PC-3 (cell line): ENCODE results near the gene SERPINA5. TPM values are rescaled to one million over a fixed set of nuclear protein-coding genes. Genes with fewer than 3 reads are reported as not detected.

Experiments
- ATAC-seq: fragments of 200-7000 bp; cut with Tn5 transposase; 2 replicates; pipeline ENCODE4 v1.9.1; 2020; ENCODE audit warnings: mild to moderate bottlenecking, moderate library complexity
- BruUV-seq: library from RNA; stranded (reverse); fragments of 400-500 nt; replicated peaks from 2 replicates; lab custom pipeline; 2021; lab: Mats Ljungman, UMichigan
- CTCF ChIA-PET: fragments of 300-600 bp; sonication (Branson Sonifier 250); formaldehyde crosslinking; loops from one replicate; lab custom pipeline; 2022; ENCODE audit warnings: antibody characterized with exemption; lab: Charles Lee
- POLR2A ChIA-PET: fragments of 300-600 bp; sonication (Branson Sonifier 250); formaldehyde crosslinking; loops from one replicate; lab custom pipeline; 2022; ENCODE audit warnings: antibody characterized with exemption; ENCODE audit not compliant: unreplicated experiment; lab: Charles Lee
- DNase-seq: peaks from one replicate; pipeline ENCODE4 v3.0.0-alpha.2; 2015
- H2AFZ ChIP-seq: fragments of 300-600 bp; sonication (generic); 2 replicates; pipeline ENCODE4 v1.6.0; 2016; ENCODE audit warnings: antibody characterized with exemption, low read length
- H3F3A ChIP-seq: fragments of 300-600 bp; sonication (generic); one replicate; pipeline ENCODE4 v1.6.0; 2017; ENCODE audit warnings: antibody characterized with exemption, low read length, control low read depth, mild to moderate bottlenecking; ENCODE audit not compliant: unreplicated experiment
- H3K27ac ChIP-seq: fragments of 300-600 bp; sonication (generic); 2 replicates; pipeline ENCODE4 v1.5.1; 2016; ENCODE audit warnings: mild to moderate bottlenecking, low read length
- H3K27me3 ChIP-seq: fragments of 300-600 bp; sonication (generic); 2 replicates; pipeline ENCODE4 v1.6.1; 2016; ENCODE audit warnings: low read length, mixed read lengths
- H3K36me3 ChIP-seq: fragments of 300-600 bp; sonication (generic); 2 replicates; pipeline ENCODE4 v1.6.1; 2016; ENCODE audit warnings: low read depth, mixed run types, low read length, mixed read lengths
- H3K4me1 ChIP-seq: fragments of 300-600 bp; sonication (generic); 2 replicates; pipeline ENCODE4 v1.5.1; 2016; ENCODE audit warnings: low read length; ENCODE audit not compliant: insufficient read depth
- H3K4me2 ChIP-seq: fragments of 300-600 bp; sonication (generic); 2 replicates; pipeline ENCODE4 v1.6.0; 2016; ENCODE audit warnings: low read length
- H3K4me3 ChIP-seq: fragments of 300-600 bp; sonication (generic); 2 replicates; pipeline ENCODE4 v1.5.1; 2016; ENCODE audit warnings: mild to moderate bottlenecking, low read length, mixed read lengths
- H3K79me2 ChIP-seq: fragments of 300-600 bp; sonication (generic); 2 replicates; pipeline ENCODE4 v1.6.1; 2017; ENCODE audit warnings: low read length, mixed read lengths
- H3K9ac ChIP-seq: fragments of 300-600 bp; sonication (generic); 2 replicates; pipeline ENCODE4 v1.6.0; 2016; ENCODE audit warnings: mild to moderate bottlenecking, low read length
- H3K9me2 ChIP-seq: fragments of 300-600 bp; sonication (generic); replicated peaks from 2 replicates; pipeline ENCODE4 v1.6.1; 2016; ENCODE audit warnings: mixed run types, low read length, mixed read lengths
- H3K9me3 ChIP-seq: fragments of 300-600 bp; sonication (generic); 2 replicates; pipeline ENCODE4 v1.6.1; 2016; ENCODE audit warnings: low read length, mixed read lengths
- H4K20me1 ChIP-seq: fragments of 300-600 bp; sonication (generic); 2 replicates; pipeline ENCODE4 v1.6.1; 2016; ENCODE audit warnings: low read length, mixed read lengths
- EZH2 ChIP-seq: fragments of 300-600 bp; sonication (generic); IDR thresholded peaks from one replicate; pipeline ENCODE4 v1.6.1; 2017; ENCODE audit warnings: antibody characterized with exemption, mild to moderate bottlenecking, low read length; ENCODE audit not compliant: unreplicated experiment
- EZH2phosphoT487 ChIP-seq: fragments of 300-600 bp; sonication (generic); IDR thresholded peaks from 2 replicates; pipeline ENCODE4 v1.6.1; 2018; ENCODE audit warnings: mild to moderate bottlenecking, antibody characterized with exemption, low read length, borderline replicate concordance
- intact Hi-C: fragments of 100-400 bp; cut with micrococcal nuclease; formaldehyde crosslinking; loops from 2 replicates; pipeline ENCODE4 v1.9.0; 2023
- total RNA-seq: library from RNA; depleted of rRNA; stranded (reverse); fragments of >200 nt; gene quantifications from 2 replicates; pipeline ENCODE4 v1.2.3, GENCODE V29; 2014
- TF ChIP-seq, protein P1 (sequence below): fragments of 300-600 bp; sonication (generic); conservative IDR thresholded peaks from 2 replicates; pipeline ENCODE4 v1.5.1; 2017; ENCODE audit warnings: antibody characterized with exemption, low read depth, mild to moderate bottlenecking, low read length

Gene SERPINA5
- total RNA-seq, 1 experiment from 2014 or later = not detected

DNA sequence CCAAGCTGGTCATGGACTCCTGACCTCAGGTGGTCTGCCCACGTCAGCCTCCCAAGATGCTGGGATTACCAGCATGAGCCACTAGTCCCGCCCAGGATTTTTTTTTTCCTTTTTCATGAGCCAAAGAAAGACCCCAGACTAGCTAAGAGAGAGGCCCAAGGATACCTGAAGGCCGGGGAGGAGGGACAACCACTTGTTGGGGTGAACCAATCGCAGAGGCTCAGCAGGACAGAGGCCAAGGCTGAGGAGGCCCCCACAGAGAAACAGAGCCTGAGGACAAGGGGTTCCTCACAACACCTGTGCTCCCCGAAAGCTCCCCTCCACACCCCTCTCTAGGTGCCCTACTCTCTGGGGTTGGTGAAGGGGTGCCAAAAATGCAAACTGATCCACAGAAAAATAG lies 30.0 kb downstream of the SERPINA5 start:
- no peak overlapping the region for H2AFZ ChIP-seq
- no peaks in the 10 kb centered on the region for H3K79me2 ChIP-seq
- no peaks in the 10 kb centered on the region for H4K20me1 ChIP-seq
- no peak overlapping the region for H3K9ac ChIP-seq
- no peaks in the 10 kb centered on the region for H3K27me3 ChIP-seq
- H3K4me2 ChIP-seq = no peak overlapping the region
- no peak for TF ChIP-seq EZH2phosphoT487
- TF ChIP-seq EZH2 = no peak
- TF ChIP-seq, protein P1, sequence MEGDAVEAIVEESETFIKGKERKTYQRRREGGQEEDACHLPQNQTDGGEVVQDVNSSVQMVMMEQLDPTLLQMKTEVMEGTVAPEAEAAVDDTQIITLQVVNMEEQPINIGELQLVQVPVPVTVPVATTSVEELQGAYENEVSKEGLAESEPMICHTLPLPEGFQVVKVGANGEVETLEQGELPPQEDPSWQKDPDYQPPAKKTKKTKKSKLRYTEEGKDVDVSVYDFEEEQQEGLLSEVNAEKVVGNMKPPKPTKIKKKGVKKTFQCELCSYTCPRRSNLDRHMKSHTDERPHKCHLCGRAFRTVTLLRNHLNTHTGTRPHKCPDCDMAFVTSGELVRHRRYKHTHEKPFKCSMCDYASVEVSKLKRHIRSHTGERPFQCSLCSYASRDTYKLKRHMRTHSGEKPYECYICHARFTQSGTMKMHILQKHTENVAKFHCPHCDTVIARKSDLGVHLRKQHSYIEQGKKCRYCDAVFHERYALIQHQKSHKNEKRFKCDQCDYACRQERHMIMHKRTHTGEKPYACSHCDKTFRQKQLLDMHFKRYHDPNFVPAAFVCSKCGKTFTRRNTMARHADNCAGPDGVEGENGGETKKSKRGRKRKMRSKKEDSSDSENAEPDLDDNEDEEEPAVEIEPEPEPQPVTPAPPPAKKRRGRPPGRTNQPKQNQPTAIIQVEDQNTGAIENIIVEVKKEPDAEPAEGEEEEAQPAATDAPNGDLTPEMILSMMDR = no peak
- intact Hi-C loops = no loop called here
- no peak for DNase-seq
- no peaks in the 10 kb centered on the region for H3K9me2 ChIP-seq
- H3K9me3 ChIP-seq = no peaks in the 10 kb centered on the region
- H3F3A ChIP-seq = no peaks in the 10 kb centered on the region
- no peak overlapping the region for H3K27ac ChIP-seq
- H3K36me3 ChIP-seq = no peaks in the 10 kb centered on the region
- H3K4me1 ChIP-seq = no peaks in the 10 kb centered on the region
- CTCF ChIA-PET = no interaction called here
- POLR2A ChIA-PET = no interaction called here
- ATAC-seq = no peak
- no peak overlapping the region for H3K4me3 ChIP-seq
- BruUV-seq = no TSS peak

DNA sequence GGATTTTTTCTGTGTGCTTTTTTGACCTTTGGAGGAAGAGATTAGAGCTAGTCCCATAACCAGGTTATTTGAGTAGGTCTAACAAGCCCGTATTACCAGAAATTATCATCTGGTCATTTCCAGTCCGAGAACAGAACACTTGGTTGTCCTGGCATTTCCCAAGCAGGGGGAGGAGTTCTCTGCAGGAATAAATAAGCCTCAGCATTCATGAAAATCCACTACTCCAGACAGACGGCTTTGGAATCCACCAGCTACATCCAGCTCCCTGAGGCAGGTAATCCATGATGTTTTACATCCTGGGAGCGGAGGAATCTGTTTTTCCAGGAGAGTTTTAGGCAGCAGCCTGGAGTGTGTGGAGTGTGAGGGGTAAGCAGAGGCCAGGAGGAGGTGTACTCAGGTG lies 30.9 kb downstream of the SERPINA5 start, which contains the start of gene SERPINA3:
Gene SERPINA3 (plus strand): TSS at position 218 of the 400 bp plus-strand sequence. CDS start 2,051 bp downstream, outside the sequence.
- no peak within 1 kb of the TSS for H3K9ac ChIP-seq
- no peak for DNase-seq
- no peak within 1 kb of the TSS for H2AFZ ChIP-seq
- no peak within 1 kb of the TSS for H3K27ac ChIP-seq
- H3K27me3 ChIP-seq = no peaks in the 10 kb centered on the region
- no peak within 1 kb of the TSS for H3K4me2 ChIP-seq
- TF ChIP-seq, protein P1 = no peak
- no peak for TF ChIP-seq EZH2
- TF ChIP-seq EZH2phosphoT487 = no peak
- H3F3A ChIP-seq = no peaks in the 10 kb centered on the region
- no peak within 1 kb of the TSS for H3K4me3 ChIP-seq
- H3K9me2 ChIP-seq = no peaks in the 10 kb centered on the region
- no peaks in the 10 kb centered on the region for H3K79me2 ChIP-seq
- H3K9me3 ChIP-seq = no peaks in the 10 kb centered on the region
- ChIA-PET CTCF (no interaction called here), POLR2A (no interaction called here)
- H3K36me3 ChIP-seq = no peaks in the 10 kb centered on the region
- H4K20me1 ChIP-seq = no peaks in the 10 kb centered on the region
- intact Hi-C loops = no loop called here
- BruUV-seq = no TSS peak
- ATAC-seq = no peak
- H3K4me1 ChIP-seq = no peaks in the 10 kb centered on the region

DNA sequence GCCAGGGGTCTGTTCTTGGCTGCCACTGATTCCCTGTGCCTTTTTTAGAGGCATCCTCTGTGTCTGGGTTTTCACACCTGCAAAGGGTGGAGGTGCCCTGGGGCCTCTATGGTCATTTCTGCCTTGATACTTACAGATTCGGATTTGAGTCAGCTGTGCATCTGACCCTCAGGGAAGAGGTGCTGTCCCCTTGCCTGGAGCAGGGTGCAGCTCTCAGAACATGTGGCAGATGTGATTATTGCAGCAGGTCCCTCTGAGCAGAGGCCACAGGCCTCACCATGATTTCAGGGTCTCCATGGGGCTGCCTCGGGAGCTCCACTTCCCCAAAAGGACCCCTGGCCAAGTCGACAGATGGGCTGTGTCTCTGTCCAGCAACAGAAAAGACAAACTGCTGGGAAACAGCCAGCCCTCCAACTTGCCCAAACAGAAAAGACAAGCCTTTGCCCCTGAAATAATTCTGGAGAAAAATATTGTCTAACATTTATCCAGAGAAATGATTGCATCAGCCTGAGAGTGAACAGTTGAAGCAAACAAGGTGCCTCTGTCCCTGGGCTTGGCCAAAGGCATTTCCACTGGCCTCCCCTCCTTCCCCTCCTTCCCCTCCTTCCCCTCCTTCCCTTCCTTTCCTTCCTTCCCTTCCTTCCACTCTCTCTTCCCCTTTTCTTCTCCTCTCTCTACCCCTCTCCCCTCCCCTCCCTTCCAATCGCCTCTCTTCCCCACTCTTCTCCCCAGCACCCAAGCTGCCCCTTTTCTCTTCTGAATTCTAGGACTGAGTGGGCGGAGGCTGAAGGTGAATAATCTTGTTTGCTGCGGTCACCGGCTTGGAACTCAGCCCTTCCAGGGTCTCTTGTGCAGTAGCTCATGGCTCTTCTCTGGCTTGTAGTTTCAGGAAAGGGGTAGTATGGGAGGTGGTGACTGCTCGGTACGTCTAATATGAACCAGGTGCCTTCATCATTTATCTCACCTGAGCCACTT lies 31.6 kb downstream of the SERPINA5 start:
- Histone ChIP-seq H3K4me2 (no peak overlapping the region), H3K4me1 (no peaks in the 10 kb centered on the region), H3K4me3 (no peak overlapping the region), H3K36me3 (no peaks in the 10 kb centered on the region), H3K27ac (no peak overlapping the region), H4K20me1 (no peaks in the 10 kb centered on the region), H2AFZ (no peak overlapping the region), H3K27me3 (no peaks in the 10 kb centered on the region), H3F3A (no peaks in the 10 kb centered on the region), H3K9me3 (no peaks in the 10 kb centered on the region), H3K79me2 (no peaks in the 10 kb centered on the region), H3K9me2 (no peaks in the 10 kb centered on the region), H3K9ac (no peak overlapping the region)
- DNase-seq = no peak
- intact Hi-C loops = no loop called here
- ATAC-seq = no peak
- no TSS peak for BruUV-seq
- TF ChIP-seq EZH2phosphoT487 (no peak), EZH2 (no peak)
- TF ChIP-seq, protein P1 = no peak
- ChIA-PET POLR2A (no interaction called here), CTCF (no interaction called here)
